SU-DHL-6 (cell line): ENCODE results near the gene WDR72.

Experiments
- H2AFZ ChIP-seq: fragments of 200-600 bp; sonication (generic); 2 replicates; pipeline ENCODE4 v1.6.1; 2014; ENCODE audit warnings: low read depth, mild to moderate bottlenecking, moderate library complexity, mixed read lengths, antibody characterized with exemption, low read length; ENCODE audit not compliant: severe bottlenecking
- H3F3A ChIP-seq: fragments of 200-600 bp; shearing (Covaris generic); 2 replicates; pipeline ENCODE4 v1.6.0; 2016; ENCODE audit warnings: antibody characterized with exemption, mild to moderate bottlenecking; ENCODE audit not compliant: insufficient read depth
- H3K27ac ChIP-seq: fragments of 200-600 bp; sonication (generic); 2 replicates; pipeline ENCODE4 v1.5.1; 2016; ENCODE audit warnings: low read depth, mild to moderate bottlenecking, low read length, moderate library complexity, mixed read lengths
- H3K27me3 ChIP-seq: fragments of 200-600 bp; sonication (generic), shearing (Covaris generic); 2 replicates; pipeline ENCODE4 v1.6.0; 2014; ENCODE audit warnings: mild to moderate bottlenecking, low read length
- H3K36me3 ChIP-seq: fragments of 200-600 bp; sonication (generic); 2 replicates; pipeline ENCODE4 v1.6.1; 2014; ENCODE audit warnings: mild to moderate bottlenecking, low read length, mixed read lengths
- H3K4me2 ChIP-seq: fragments of 300-600, 200-600 bp; shearing (Covaris generic), sonication (generic); 2 replicates; pipeline ENCODE4 v1.6.0; 2014; ENCODE audit warnings: low read length, low read depth, mild to moderate bottlenecking; ENCODE audit not compliant: poor library complexity, severe bottlenecking
- H3K4me3 ChIP-seq: fragments of 200-600 bp; sonication (generic); 2 replicates; pipeline ENCODE4 v1.5.1; 2014; ENCODE audit warnings: antibody characterized with exemption, low read length, mild to moderate bottlenecking, mixed read lengths; ENCODE audit not compliant: insufficient read depth, poor library complexity, severe bottlenecking
- H3K79me2 ChIP-seq: fragments of 200-600 bp; sonication (generic); 2 replicates; pipeline ENCODE4 v1.6.1; 2014; ENCODE audit warnings: mild to moderate bottlenecking, low read length, moderate library complexity; ENCODE audit not compliant: insufficient read depth
- H3K9ac ChIP-seq: fragments of 200-600 bp; sonication (generic); 2 replicates; pipeline ENCODE4 v1.7.0; 2014; ENCODE audit warnings: mild to moderate bottlenecking, low read length
- H3K9me2 ChIP-seq: fragments of 200-600 bp; sonication (generic); replicated peaks from 2 replicates; pipeline ENCODE4 v1.6.1; 2014; ENCODE audit warnings: low read length; ENCODE audit not compliant: insufficient read depth
- H3K9me3 ChIP-seq: fragments of 200-600 bp; sonication (generic); 2 replicates; pipeline ENCODE4 v1.6.1; 2014; ENCODE audit warnings: low read length, mixed read lengths; ENCODE audit not compliant: insufficient read depth
- H4K20me1 ChIP-seq: fragments of 200-600 bp; sonication (generic); 2 replicates; pipeline ENCODE4 v1.6.1; 2014; ENCODE audit warnings: low read depth, mild to moderate bottlenecking, antibody characterized with exemption, low read length, moderate library complexity, mixed read lengths
- CTCF ChIP-seq: fragments of 200-600 bp; sonication (generic); IDR thresholded peaks from one replicate; pipeline ENCODE4 v1.5.1; 2017; ENCODE audit warnings: antibody characterized with exemption, mild to moderate bottlenecking, low read length, moderate library complexity; ENCODE audit not compliant: insufficient read depth, poor library complexity, severe bottlenecking
- EZH2phosphoT487 ChIP-seq: fragments of 200-600 bp; sonication (generic), shearing (Covaris generic); conservative IDR thresholded peaks from 2 replicates; pipeline ENCODE4 v1.6.1; 2018; ENCODE audit warnings: mild to moderate bottlenecking, antibody characterized with exemption, low read length, moderate library complexity, mixed read lengths

The WDR72 gene

GRCh38 chr15:53759411-53759931, at the start of gene WDR72:
Gene WDR72 (minus strand): TSS chr15:53759663. CDS start chr15:53733149, 26,514 bp downstream.
- Histone ChIP-seq H2AFZ (no peak within 1 kb of the TSS), H3K4me3 (no peak within 1 kb of the TSS), H3K27ac (no peak within 1 kb of the TSS), H3K36me3 (no peaks in the 10 kb centered on the region), H3K9me3 (no peaks in the 10 kb centered on the region), H3K27me3 (no peaks in the 10 kb centered on the region), H3K9ac (no peak within 1 kb of the TSS), H3K4me2 (no peak within 1 kb of the TSS), H3K9me2 (no peaks in the 10 kb centered on the region), H3F3A (no peaks in the 10 kb centered on the region), H4K20me1 (no peaks in the 10 kb centered on the region), H3K79me2 (no peaks in the 10 kb centered on the region)
- no peak for TF ChIP-seq EZH2phosphoT487
- no peak for TF ChIP-seq CTCF

GRCh38 chr15:53808058-53808706, 48.7 kb upstream of the WDR72 start:
- Histone ChIP-seq H3K27me3 (no peaks in the 10 kb centered on the region), H3K9me3 (no peaks in the 10 kb centered on the region), H3F3A (no peaks in the 10 kb centered on the region), H3K4me2 (no peak overlapping the region), H3K4me3 (no peak overlapping the region), H2AFZ (no peak overlapping the region), H4K20me1 (no peaks in the 10 kb centered on the region), H3K36me3 (no peaks in the 10 kb centered on the region), H3K9ac (no peak overlapping the region), H3K27ac (no peak overlapping the region), H3K9me2 (no peaks in the 10 kb centered on the region), H3K79me2 (no peaks in the 10 kb centered on the region)
- TF ChIP-seq EZH2phosphoT487, result no peak
- TF ChIP-seq CTCF, result peak; percentile 51

GRCh38 chr15:53807501-53807900, 48.0 kb upstream of the WDR72 start:
- no peak overlapping the region for H3K4me2 ChIP-seq
- H4K20me1 ChIP-seq, result no peaks in the 10 kb centered on the region
- no peaks in the 10 kb centered on the region for H3K79me2 ChIP-seq
- no peaks in the 10 kb centered on the region for H3K27me3 ChIP-seq
- TF ChIP-seq CTCF, result no peak
- TF ChIP-seq EZH2phosphoT487, result no peak
- H3K9me2 ChIP-seq, result no peaks in the 10 kb centered on the region
- H3K9me3 ChIP-seq, result no peaks in the 10 kb centered on the region
- H2AFZ ChIP-seq, result no peak overlapping the region
- H3K36me3 ChIP-seq, result no peaks in the 10 kb centered on the region
- no peak overlapping the region for H3K4me3 ChIP-seq
- H3K27ac ChIP-seq, result no peak overlapping the region
- no peak overlapping the region for H3K9ac ChIP-seq
- H3F3A ChIP-seq, result no peaks in the 10 kb centered on the region
